Stimulated activated naive CD8-positive, alpha-beta T cell treated with anti-CD3 and anti-CD28 coated beads, Interleukin-15, Interleukin-2, amounts not matched to agents 100 ng/mL and 50 ng/mL, for 24 hours (primary cell): ENCODE results near the gene RNF19B.
"Not testable (repeated sequence)": the region's sequence is repeated elsewhere in the genome, so short reads cannot be mapped to it uniquely, and the experiment has no call there.

Source experiments
- H3K27ac Mint-ChIP-seq: one replicate; pipeline ENCODE4 v1.8.0; 2021; ENCODE audit warnings: mild to moderate bottlenecking, mixed read lengths
- H3K27me3 Mint-ChIP-seq: one replicate; pipeline ENCODE4 v1.8.0; 2021; ENCODE audit warnings: mixed read lengths
- H3K36me3 Mint-ChIP-seq: one replicate; pipeline ENCODE4 v1.8.0; 2021; ENCODE audit warnings: low read depth, mixed read lengths
- H3K4me1 Mint-ChIP-seq: one replicate; pipeline ENCODE4 v1.8.0; 2021; ENCODE audit warnings: low read depth, mixed read lengths
- H3K4me3 Mint-ChIP-seq: one replicate; pipeline ENCODE4 v1.8.0; 2021; ENCODE audit warnings: mild to moderate bottlenecking, mixed read lengths
- H3K9me3 Mint-ChIP-seq: one replicate; pipeline ENCODE4 v1.8.0; 2021; ENCODE audit warnings: mixed read lengths

Gene RNF19B

DNA sequence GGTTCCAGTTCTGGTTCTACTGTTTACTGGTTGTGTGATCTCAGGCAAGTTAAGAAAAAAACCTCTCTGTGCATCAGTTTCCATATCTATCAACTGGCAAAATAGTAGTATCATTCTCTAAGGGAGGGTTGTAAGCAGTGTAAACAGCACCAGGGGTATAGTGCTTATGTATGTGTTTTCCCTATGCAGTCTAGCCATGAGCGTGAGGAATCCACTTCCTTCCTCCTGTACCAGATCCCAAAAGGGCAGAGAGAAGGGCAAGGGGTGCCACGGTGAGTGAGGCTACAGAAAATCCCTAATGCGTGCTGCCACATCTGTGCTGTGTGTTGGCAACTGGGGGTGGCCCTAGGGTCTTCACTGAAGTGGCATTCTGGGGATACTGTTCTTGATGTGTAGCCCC, 18.4 kb upstream of the RNF19B start:
- peaks cover 66% of the 10 kb centered on the region for H3K4me1 Mint-ChIP-seq
- no peaks in the 10 kb centered on the region for H3K27me3 Mint-ChIP-seq
- no peaks in the 10 kb centered on the region for H3K36me3 Mint-ChIP-seq
- H3K9me3 Mint-ChIP-seq: peaks cover 4% of the 10 kb centered on the region
- H3K4me3 Mint-ChIP-seq: no peak overlapping the region
- H3K27ac Mint-ChIP-seq: peak overlapping the region; percentile 4

DNA sequence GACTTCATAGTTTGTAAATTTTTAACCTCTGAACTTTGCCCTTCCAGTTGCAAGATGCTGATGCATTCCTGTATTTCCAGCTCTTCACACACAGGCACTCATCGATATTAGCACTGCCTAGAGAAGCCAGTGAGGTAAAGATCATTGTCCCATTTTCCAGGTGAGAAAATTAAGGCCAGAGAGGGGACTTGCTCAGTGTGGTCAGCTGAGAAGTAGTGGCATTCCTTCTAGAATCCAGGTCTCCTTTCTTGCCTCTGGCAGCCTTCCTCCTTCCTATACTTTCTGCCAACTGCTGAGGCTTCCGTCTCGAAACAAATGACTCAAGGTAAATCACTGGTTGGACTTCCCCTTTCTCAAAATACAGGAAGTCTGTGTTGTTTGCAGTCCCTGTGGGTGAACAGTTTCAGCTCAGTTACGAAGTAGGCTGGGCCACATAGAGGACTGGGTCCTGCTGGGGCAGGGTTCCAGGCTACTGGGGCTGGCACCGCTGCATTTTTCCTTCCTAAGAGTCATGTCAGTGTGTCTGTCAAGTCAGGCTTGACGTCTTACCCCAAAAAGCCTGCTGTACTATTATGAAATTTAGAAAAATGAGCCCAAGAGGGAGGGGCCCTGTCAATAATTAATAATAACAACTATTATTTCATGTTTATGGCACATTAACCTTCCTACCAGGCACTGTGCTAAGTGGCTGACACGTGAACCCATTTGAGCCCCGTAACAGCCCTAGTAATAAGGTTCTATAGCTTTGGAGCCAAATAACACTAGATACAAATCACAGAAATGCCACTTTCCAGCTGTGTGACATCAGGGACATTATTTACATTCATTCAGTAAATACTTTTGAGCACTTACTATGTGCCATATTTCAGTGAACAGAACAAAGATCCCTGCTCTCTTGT, 16.6 kb upstream of the RNF19B start:
- H3K36me3 Mint-ChIP-seq: no peaks in the 10 kb centered on the region
- H3K4me3 Mint-ChIP-seq: peak overlapping the region; percentile 77
- peaks cover 4% of the 10 kb centered on the region for H3K9me3 Mint-ChIP-seq
- H3K27me3 Mint-ChIP-seq: no peaks in the 10 kb centered on the region
- peak overlapping the region; percentile 96 for H3K27ac Mint-ChIP-seq
- peaks cover 66% of the 10 kb centered on the region for H3K4me1 Mint-ChIP-seq

DNA sequence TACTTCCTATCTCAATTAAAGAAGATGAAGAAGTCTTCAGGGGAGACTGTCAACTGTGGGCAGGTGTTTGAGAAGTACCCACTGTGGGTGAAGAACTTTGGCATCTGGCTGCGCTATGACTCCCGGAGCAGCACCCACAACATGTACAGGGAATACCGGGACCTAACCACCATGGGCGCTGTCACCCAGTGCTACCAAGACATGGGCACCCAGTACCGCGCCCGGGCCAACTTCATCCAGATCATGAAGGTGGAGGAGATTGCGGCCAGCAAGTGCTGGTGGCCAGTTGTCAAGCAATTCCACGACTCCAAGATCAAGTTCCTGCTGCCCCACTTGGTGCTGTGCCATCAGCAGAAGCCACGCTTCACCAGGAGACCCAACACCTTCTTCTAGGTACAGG, 15.5 kb upstream of the RNF19B start:
- Mint-ChIP-seq H3K36me3 (no peaks in the 10 kb centered on the region), H3K4me1 (peaks cover 54% of the 10 kb centered on the region), H3K27ac (peak overlapping the region; percentile 96), H3K9me3 (peaks cover 4% of the 10 kb centered on the region), H3K4me3 (no peak overlapping the region), H3K27me3 (no peaks in the 10 kb centered on the region)

DNA sequence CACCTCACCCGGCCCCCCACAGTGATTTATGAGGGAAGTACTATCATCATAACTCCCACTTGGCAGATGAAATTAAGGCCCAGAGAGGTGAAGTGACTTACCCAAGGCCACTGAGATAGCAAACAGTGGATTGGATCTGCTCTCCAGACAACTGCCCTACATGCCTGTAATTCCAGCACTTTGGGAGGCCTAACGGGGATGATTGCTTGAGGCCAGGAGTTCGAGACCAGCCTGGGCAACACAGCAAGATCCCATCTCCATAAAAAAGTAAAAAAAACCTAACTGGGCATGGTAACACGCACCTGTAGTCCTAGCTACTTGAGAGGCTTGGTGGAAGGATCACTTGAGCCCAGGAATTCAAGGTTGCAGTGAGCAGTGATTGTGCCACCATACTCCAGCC, 14.2 kb upstream of the RNF19B start:
- Mint-ChIP-seq H3K27me3 (no peaks in the 10 kb centered on the region), H3K9me3 (peaks cover 4% of the 10 kb centered on the region), H3K4me3 (no peak overlapping the region), H3K36me3 (no peaks in the 10 kb centered on the region), H3K27ac (no peak overlapping the region), H3K4me1 (peaks cover 42% of the 10 kb centered on the region)

DNA sequence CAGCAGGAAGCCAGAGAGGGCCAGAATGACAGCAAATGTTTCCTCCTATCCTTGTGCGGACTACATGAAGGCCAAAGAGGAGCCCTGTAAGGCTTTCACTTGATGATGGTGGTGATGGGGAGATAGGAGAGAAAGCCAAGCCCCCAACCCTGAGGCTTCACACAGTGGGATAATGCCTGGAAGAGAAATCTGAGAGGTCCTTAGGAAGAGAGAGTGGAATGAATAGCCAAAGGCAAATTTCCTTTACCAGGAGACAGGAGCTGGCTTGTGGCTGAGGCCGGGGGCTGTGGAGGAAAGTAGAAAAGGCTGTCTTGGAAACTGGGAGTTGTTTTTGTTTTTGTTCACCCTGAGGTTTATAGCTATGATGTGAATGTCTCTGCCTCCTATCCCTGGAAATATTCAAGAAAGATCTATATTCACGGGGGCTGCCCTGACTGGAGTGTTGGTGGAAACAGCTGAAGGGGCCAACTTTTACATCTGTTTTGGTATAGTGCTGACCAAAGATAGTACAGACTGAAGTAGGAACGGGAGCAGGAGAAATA, 13.0 kb upstream of the RNF19B start:
- H3K4me3 Mint-ChIP-seq: no peak overlapping the region
- H3K9me3 Mint-ChIP-seq: peaks cover 1% of the 10 kb centered on the region
- peaks cover under 1% of the 10 kb centered on the region for H3K27me3 Mint-ChIP-seq
- no peak overlapping the region for H3K27ac Mint-ChIP-seq
- no peaks in the 10 kb centered on the region for H3K36me3 Mint-ChIP-seq
- H3K4me1 Mint-ChIP-seq: peaks cover 30% of the 10 kb centered on the region

DNA sequence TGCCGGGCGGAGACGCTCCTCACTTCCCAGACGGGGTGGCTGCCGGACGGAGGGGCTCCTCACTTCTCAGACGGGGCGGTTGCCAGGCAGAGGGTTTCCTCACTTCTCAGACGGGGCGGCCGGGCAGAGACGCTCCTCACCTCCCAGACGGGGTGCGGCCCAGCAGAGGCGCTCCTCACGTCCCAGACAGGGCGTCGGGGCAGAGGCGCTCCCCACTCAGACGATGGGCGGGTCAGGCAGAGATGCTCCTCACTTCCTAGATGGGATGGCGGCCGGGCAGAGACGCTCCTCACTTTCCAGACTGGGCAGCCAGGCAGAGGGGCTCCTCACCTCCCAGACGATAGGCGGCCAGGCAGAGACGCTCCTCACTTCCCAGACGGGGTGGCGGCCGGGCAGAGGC, 10.4 kb upstream of the RNF19B start:
- H3K4me1 Mint-ChIP-seq: peaks cover 11% of the 10 kb centered on the region
- H3K27me3 Mint-ChIP-seq: peaks cover 21% of the 10 kb centered on the region

DNA sequence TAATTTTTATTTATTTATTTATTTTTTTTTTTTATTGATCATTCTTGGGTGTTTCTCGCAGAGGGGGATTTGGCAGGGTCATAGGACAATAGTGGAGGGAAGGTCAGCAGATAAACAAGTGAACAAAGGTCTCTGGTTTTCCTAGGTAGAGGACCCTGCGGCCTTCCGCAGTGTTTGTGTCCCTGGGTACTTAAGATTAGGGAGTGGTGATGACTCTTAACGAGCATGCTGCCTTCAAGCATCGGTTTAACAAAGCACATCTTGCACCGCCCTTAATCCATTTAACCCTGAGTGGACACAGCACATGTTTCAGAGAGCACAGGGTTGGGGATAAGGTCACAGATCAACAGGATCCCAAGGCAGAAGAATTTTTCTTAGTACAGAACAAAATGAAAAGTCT, 8.8 kb upstream of the RNF19B start:
- H3K27ac Mint-ChIP-seq: not testable (repeated sequence)
- H3K27me3 Mint-ChIP-seq: peaks cover 26% of the 10 kb centered on the region

More for the DNA sequence above, 10.4 kb upstream of the RNF19B start:
- H3K4me3 Mint-ChIP-seq, H3K9me3 Mint-ChIP-seq, H3K27ac Mint-ChIP-seq, H3K36me3 Mint-ChIP-seq: not testable (repeated sequence)

DNA sequence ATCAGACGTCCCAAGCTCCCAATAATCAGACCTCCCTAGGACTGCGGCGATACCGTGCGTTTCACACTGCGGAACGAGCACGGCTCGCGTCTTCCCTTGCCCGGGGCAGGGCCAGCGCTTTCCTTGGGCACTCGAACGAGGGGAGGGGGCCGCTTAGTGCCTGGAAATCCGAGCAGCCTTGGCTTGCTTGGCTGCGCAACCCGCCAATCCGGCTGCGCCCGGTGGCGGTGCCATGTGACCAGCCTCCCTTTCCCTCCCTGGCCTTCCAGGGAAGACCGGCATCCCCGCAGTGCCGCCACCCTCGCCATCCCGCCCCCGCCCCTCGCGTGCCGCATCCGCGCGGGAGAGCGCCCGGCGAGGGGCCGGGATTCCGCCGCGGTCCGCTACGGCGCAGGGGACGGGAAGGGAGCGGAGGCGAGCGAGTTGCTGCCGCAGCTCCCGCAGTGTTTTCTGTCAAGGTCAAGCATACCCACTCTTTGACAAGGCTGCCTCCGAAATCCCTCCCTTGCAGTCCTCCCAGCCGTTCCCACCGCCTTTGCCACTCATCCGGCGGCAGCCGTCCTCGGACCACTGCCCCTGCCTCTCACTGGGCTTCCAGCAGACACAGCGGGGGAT, 8.3 kb upstream of the RNF19B start:
- no peaks in the 10 kb centered on the region for H3K36me3 Mint-ChIP-seq

More for the DNA sequence above, 8.8 kb upstream of the RNF19B start:
- Mint-ChIP-seq H3K4me1 (peaks cover 13% of the 10 kb centered on the region), H3K4me3 (peak overlapping the region; percentile 56)
- not testable (repeated sequence) for H3K36me3 Mint-ChIP-seq, H3K9me3 Mint-ChIP-seq

DNA sequence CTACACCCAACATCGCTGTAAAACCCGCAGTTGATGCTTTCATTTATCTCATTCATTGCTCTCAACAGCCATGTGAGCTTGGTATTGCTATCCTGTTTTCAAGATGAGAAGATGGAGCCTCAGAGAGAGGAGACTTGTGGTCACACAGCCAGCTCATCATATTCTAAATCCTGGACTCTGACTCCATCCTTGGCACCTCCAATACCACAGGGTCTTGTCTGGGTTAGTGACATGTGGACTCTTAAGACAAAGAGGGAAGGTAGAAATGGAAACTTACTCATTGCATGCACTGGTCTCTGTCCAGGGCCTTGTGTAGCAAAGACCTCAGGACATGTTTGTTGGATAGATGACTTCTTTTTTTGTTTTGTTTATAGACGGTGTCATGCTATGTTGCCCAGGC, 7.0 kb upstream of the RNF19B start:
- Mint-ChIP-seq H3K27me3 (peaks cover 26% of the 10 kb centered on the region), H3K4me3 (no peak overlapping the region), H3K4me1 (peaks cover 21% of the 10 kb centered on the region), H3K27ac (no peak overlapping the region), H3K36me3 (no peaks in the 10 kb centered on the region), H3K9me3 (no peaks in the 10 kb centered on the region)

More for the DNA sequence above, 8.3 kb upstream of the RNF19B start:
- no peaks in the 10 kb centered on the region for H3K9me3 Mint-ChIP-seq
- H3K4me3 Mint-ChIP-seq: peak overlapping the region; percentile 56
- H3K4me1 Mint-ChIP-seq: peaks cover 18% of the 10 kb centered on the region
- H3K27ac Mint-ChIP-seq: no peak overlapping the region
- peaks cover 26% of the 10 kb centered on the region for H3K27me3 Mint-ChIP-seq

DNA sequence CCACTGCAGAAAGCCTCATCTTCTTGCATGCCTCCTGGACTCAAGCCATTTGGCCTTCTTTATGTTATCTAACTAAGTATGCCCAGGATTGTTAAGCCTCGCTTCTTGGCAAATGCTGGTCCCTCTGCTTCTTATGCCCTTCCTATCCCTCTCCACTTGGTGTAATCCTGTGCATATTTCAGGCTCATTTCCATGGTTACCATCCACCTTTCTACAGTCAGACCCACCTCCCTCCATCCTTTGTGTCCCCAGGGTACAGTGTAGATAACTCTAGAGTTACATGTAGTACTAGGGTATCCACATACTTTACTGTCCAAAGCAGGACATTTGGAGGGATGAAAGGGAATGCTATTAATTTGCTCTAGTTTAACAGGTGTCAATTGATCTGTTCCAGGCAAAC, 6.5 kb upstream of the RNF19B start:
- H3K4me1 Mint-ChIP-seq: peaks cover 21% of the 10 kb centered on the region
- H3K9me3 Mint-ChIP-seq: no peaks in the 10 kb centered on the region
- peaks cover 26% of the 10 kb centered on the region for H3K27me3 Mint-ChIP-seq
- no peak overlapping the region for H3K27ac Mint-ChIP-seq
- H3K36me3 Mint-ChIP-seq: no peaks in the 10 kb centered on the region
- H3K4me3 Mint-ChIP-seq: no peak overlapping the region

DNA sequence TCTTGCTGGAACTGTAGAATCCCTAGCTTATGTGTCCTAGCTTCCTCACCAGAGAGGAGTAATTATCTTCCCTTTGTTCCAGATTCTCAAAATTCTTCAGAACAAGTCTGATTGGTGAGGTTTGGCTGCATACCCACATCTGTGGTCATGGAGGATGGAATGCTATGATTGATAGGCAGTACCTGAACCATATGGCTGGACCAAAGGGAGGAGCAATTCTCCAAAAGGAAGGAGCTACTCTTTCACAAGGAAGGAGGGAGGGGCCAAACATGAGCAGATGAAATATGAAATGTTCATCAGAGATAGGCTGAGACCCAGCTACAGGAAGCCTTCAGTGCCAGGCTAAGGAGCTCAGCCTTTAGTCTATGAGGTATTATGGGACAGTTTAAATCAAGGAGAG, 5.0 kb upstream of the RNF19B start:
- Mint-ChIP-seq H3K9me3 (no peaks in the 10 kb centered on the region), H3K4me3 (no peak overlapping the region), H3K27ac (no peak overlapping the region), H3K4me1 (peaks cover 27% of the 10 kb centered on the region), H3K27me3 (peaks cover 26% of the 10 kb centered on the region), H3K36me3 (no peaks in the 10 kb centered on the region)

DNA sequence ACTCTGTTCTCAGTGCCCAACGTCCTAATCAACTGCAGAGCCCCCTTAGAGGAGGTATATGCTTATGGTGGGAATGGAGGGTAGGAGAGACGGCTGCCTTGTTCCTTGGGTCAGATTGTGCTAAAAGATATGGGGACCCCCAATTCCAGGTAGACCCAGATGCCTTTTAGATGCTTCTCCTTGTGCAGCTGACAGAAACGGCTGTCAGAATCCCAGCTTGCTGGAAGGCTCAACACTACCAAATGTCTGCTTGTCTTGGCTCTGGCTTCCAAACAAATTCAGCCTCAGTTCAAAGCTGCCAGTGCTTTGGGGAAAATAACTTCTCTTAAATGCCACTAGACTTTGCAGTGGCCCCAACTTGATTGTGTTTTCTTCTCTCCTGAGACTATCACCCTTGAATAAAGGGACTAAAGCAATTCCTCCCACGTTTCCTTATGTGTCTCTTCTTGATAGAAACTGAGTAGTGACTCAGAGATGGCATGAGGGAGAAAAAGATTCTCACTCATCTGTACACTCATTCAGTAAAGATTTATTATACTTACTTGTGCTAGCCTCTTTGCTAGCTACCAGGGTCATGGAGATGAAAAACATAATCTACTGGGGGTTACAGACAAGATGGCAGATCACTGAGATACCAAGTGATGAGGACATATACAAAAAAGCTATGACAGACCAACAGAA, 3.4 kb upstream of the RNF19B start:
- Mint-ChIP-seq H3K36me3 (no peaks in the 10 kb centered on the region), H3K27ac (no peak overlapping the region), H3K4me3 (no peak overlapping the region), H3K9me3 (no peaks in the 10 kb centered on the region), H3K4me1 (peaks cover 34% of the 10 kb centered on the region), H3K27me3 (peaks cover 26% of the 10 kb centered on the region)

DNA sequence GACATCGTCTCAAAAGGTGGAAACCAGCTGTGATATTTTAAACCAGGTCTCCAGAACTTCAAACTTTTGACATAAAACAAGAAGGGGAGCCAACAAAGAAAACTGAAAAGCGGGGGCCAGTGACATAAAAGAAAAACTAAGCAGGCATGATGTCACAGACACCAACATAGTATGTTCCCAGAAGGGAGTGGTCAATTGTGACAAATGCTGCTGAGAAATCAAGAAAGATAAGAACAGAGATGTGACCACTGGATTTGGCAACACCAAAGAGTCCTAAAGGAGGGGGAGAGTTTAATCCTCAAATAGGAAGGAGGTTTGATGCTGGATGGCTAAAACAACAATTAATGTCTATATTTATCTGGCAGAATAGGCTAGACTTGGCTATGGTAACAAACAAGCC, 2.3 kb upstream of the RNF19B start:
- Mint-ChIP-seq H3K27ac (no peak overlapping the region), H3K4me1 (peaks cover 38% of the 10 kb centered on the region), H3K4me3 (no peak overlapping the region), H3K9me3 (no peaks in the 10 kb centered on the region), H3K27me3 (peaks cover 18% of the 10 kb centered on the region), H3K36me3 (no peaks in the 10 kb centered on the region)

DNA sequence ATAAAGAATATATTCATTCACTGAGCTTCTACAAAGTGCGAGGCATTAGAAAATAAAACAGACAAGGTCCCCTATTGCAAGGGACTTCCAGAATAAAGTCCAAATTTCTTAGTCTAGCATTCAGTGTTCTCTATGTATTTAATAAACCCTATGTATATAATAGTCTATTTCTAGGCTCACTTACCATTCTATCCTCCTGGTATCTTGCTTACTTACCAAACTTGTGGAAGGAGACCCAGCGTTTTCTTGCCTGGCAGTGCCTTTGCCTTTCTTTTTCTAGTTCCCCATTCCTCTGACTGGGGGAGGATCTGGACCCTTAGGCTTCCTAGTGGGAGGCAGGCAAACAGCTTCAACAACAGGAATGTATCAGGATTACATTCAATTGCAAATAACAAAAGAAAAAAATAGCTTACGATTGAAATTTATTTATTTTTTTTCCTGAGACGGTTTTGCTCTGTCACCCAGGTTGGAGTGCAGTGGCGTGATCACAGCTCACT, 690 bp upstream of the RNF19B start:
- H3K9me3 Mint-ChIP-seq: no peaks in the 10 kb centered on the region
- peak overlapping the region; percentile 83 for H3K4me3 Mint-ChIP-seq
- no peaks in the 10 kb centered on the region for H3K36me3 Mint-ChIP-seq
- peaks cover 5% of the 10 kb centered on the region for H3K27me3 Mint-ChIP-seq
- H3K27ac Mint-ChIP-seq: peak overlapping the region; percentile 68
- H3K4me1 Mint-ChIP-seq: peaks cover 53% of the 10 kb centered on the region
